22Rv1 (cell line): Measurements from ENCODE around the gene NR1I2.
A peak's percentile ranks its signal among the peaks of the same experiment; 100 is the strongest.

Source experiments
- H3K27ac ChIP-seq: fragments of 450-650 bp; 2 replicates; pipeline ENCODE4 v1.5.1; 2017
- CTCF ChIP-seq: fragments of 450-650 bp; IDR thresholded peaks from 2 replicates; pipeline ENCODE4 v1.5.1; 2017; ENCODE audit warnings: mild to moderate bottlenecking
- ZFX ChIP-seq: fragments of 450-650 bp; IDR thresholded peaks from 2 replicates; pipeline ENCODE4 v1.6.1; 2017; ENCODE audit warnings: antibody characterized with exemption, borderline replicate concordance

The NR1I2 gene

GRCh38 chr3:119800844-119801243 is 18.9 kb downstream of the NR1I2 start:
- no peak for TF ChIP-seq ZFX
- no peak for TF ChIP-seq CTCF
- no peak overlapping the region for H3K27ac ChIP-seq

GRCh38 chr3:119808244-119808643 is 26.3 kb downstream of the NR1I2 start:
- H3K27ac ChIP-seq, result no peak overlapping the region
- no peak for TF ChIP-seq CTCF
- TF ChIP-seq ZFX, result no peak

GRCh38 chr3:119808843-119809242 is 26.9 kb downstream of the NR1I2 start:
- TF ChIP-seq CTCF (no peak), ZFX (no peak)
- H3K27ac ChIP-seq, result no peak overlapping the region

- TF ChIP-seq ZFX, result no peak
- no peak for TF ChIP-seq CTCF
- H3K27ac ChIP-seq, result no peak overlapping the region
Measured at GRCh38 chr3:119809249-119810017, 27.5 kb downstream of the NR1I2 start.

GRCh38 chr3:119810018-119810435 is 28.1 kb downstream of the NR1I2 start:
- TF ChIP-seq ZFX (no peak), CTCF (peak; percentile 37)
- H3K27ac ChIP-seq, result no peak overlapping the region

GRCh38 chr3:119812491-119813058 is 30.7 kb downstream of the NR1I2 start:
- TF ChIP-seq ZFX (no peak), CTCF (no peak)
- no peak overlapping the region for H3K27ac ChIP-seq

- no peak for TF ChIP-seq ZFX
- no peak for TF ChIP-seq CTCF
- no peak overlapping the region for H3K27ac ChIP-seq
Measured at GRCh38 chr3:119815716-119816115, 33.8 kb downstream of the NR1I2 start.
